A673 (cell line): ENCODE results near the gene RGS7. TPM values are rescaled to one million over a fixed set of nuclear protein-coding genes. Genes with fewer than 3 reads are reported as not detected.

ENCODE experiments used
- BruUV-seq: library from RNA; stranded (reverse); fragments of 400-500 nt; replicated peaks from 2 replicates; lab custom pipeline; 2021; lab: Mats Ljungman, UMichigan
- CTCF ChIA-PET: fragments of 300-600 bp; sonication (Branson Sonifier 250); formaldehyde crosslinking; loops from one replicate; lab custom pipeline; 2022; ENCODE audit warnings: antibody characterized with exemption; lab: Charles Lee
- POLR2A ChIA-PET: fragments of 300-600 bp; sonication (Branson Sonifier 250); formaldehyde crosslinking; loops from one replicate; lab custom pipeline; 2022; ENCODE audit warnings: antibody characterized with exemption; ENCODE audit not compliant: low non-redundant PET; lab: Charles Lee
- DNase-seq: peaks from one replicate; pipeline ENCODE4 v3.0.0-alpha.2; 2015; ENCODE audit warnings: low spot score
- H3K27ac ChIP-seq: fragments of 200-600 bp; sonication (generic); 2 replicates; pipeline ENCODE4 v1.5.1; 2016; ENCODE audit warnings: mixed run types, low read depth, mild to moderate bottlenecking, mixed read lengths, antibody characterized with exemption, low read length; ENCODE audit not compliant: poor library complexity, severe bottlenecking
- H3K27me3 ChIP-seq: fragments of 200-600 bp; sonication (generic); replicated peaks from 2 replicates; pipeline ENCODE4 v1.6.1; 2017; ENCODE audit warnings: mixed run types, low read depth, mild to moderate bottlenecking, mixed read lengths, antibody characterized with exemption, low read length; ENCODE audit not compliant: insufficient read depth, poor library complexity
- H3K36me3 ChIP-seq: fragments of 200-600 bp; sonication (generic); 2 replicates; pipeline ENCODE4 v1.6.1; 2016; ENCODE audit warnings: mixed run types, mild to moderate bottlenecking, mixed read lengths, antibody characterized with exemption, low read length; ENCODE audit not compliant: insufficient read depth, poor library complexity, severe bottlenecking
- H3K4me1 ChIP-seq: fragments of 200-600 bp; sonication (generic); 2 replicates; pipeline ENCODE4 v1.6.1; 2017; ENCODE audit warnings: mixed run types, mild to moderate bottlenecking, mixed read lengths, antibody characterized with exemption, low read length; ENCODE audit not compliant: insufficient read depth, poor library complexity, severe bottlenecking
- H3K4me3 ChIP-seq: fragments of 200-600 bp; sonication (generic); 2 replicates; pipeline ENCODE4 v1.5.1; 2016; ENCODE audit warnings: low read depth, mixed run types, mild to moderate bottlenecking, mixed read lengths, low read length; ENCODE audit not compliant: poor library complexity, severe bottlenecking
- H3K9me3 ChIP-seq: fragments of 200-600 bp; sonication (generic); 2 replicates; pipeline ENCODE4 v1.6.1; 2016; ENCODE audit warnings: mixed run types, low read depth, mild to moderate bottlenecking, mixed read lengths, antibody characterized with exemption, low read length; ENCODE audit not compliant: poor library complexity, severe bottlenecking
- CTCF ChIP-seq: fragments of 300-800, 200-600 bp; sonication (generic); conservative IDR thresholded peaks from 2 replicates; pipeline ENCODE4 v1.5.1; 2017; ENCODE audit warnings: low read depth, mild to moderate bottlenecking, antibody characterized with exemption, low read length, moderate library complexity, mixed read lengths
- EZH2 ChIP-seq: fragments of 200-600 bp; sonication (generic); IDR thresholded peaks from 2 replicates; pipeline ENCODE4 v1.6.1; 2017; ENCODE audit warnings: borderline replicate concordance, low read depth, mild to moderate bottlenecking, mixed read lengths, antibody characterized with exemption, low read length; ENCODE audit not compliant: poor library complexity, severe bottlenecking
- intact Hi-C: fragments of 100-400 bp; cut with micrococcal nuclease; formaldehyde crosslinking; loops from one replicate; pipeline ENCODE4 v1.10.0; 2022; ENCODE audit not compliant: unreplicated experiment
- total RNA-seq: library from RNA; stranded (reverse); gene quantifications from 2 replicates; pipeline ENCODE4 v1.2.3, GENCODE V29; 2021

Gene RGS7
- total RNA-seq, 1 experiment from 2014 or later, result not detected

DNA sequence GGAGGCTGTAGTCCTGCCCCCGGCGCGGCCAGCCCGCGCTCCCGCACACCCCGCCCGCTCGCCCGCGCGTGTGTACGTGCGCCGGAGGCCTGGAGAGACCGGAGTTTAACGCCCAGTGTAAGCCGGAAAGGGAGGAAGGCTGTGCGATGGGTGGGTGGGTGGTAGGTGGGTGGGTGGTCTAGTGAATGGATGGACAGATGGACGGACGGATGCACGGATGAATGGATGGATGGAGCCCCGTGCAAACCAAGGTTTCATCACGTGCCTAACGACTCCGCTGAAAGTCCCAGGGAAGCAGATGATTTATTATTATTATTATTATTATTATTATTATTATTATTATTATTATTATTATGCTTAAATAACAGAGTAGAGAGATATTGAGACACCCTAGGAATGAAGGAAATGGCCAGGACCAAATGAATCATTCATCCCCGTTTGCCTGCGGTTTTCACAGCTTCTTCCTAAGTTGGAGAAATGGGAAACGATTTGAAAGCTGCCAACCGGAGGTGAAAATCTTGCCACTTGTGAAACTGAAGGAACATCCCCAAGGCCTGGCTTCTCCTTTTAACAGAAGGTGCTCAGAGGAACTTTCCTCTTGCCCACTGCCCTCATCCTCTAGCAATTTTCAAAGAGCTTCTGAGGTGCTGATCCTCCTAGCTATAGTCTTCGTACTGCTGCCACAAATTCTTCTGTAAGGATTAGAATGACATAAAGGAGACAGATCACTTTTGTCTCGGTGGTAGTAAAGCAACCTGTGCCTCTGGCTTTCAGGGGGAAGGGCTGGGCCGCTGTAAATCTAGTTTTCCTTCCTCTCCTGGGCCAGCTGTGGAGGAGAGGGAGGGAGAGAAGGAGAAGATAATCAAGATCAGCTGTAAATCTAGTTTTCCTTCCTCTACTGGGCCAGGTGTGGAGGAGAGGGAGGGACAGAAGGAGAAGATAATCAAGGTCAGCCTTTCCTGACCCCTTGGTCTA is 648 bp upstream of the RGS7 start:
- H3K9me3 ChIP-seq, result no peaks in the 10 kb centered on the region
- BruUV-seq, result no TSS peak
- H3K36me3 ChIP-seq, result no peaks in the 10 kb centered on the region
- TF ChIP-seq CTCF (no peak), EZH2 (no peak)
- DNase-seq, result no peak
- H3K27me3 ChIP-seq, result peaks cover 55% of the 10 kb centered on the region
- CTCF ChIA-PET, result no interaction called here
- H3K4me3 ChIP-seq, result peak overlapping the region; percentile 24
- no peaks in the 10 kb centered on the region for H3K4me1 ChIP-seq
- no peak overlapping the region for H3K27ac ChIP-seq
- intact Hi-C loops, result no loop called here
- POLR2A ChIA-PET, result no interaction called here

- Histone ChIP-seq H3K36me3 (no peaks in the 10 kb centered on the region), H3K27ac (no peak overlapping the region), H3K4me3 (no peak overlapping the region), H3K9me3 (no peaks in the 10 kb centered on the region), H3K4me1 (no peaks in the 10 kb centered on the region), H3K27me3 (peaks cover 53% of the 10 kb centered on the region)
- no TSS peak for BruUV-seq
- DNase-seq, result no peak
- ChIA-PET POLR2A (no interaction called here), CTCF (no interaction called here)
- TF ChIP-seq CTCF (no peak), EZH2 (no peak)
- intact Hi-C loops, result no loop called here
These were observed 852 bp downstream of the RGS7 start for GRCh38 chr1:241356187-241356518.

- peaks cover 46% of the 10 kb centered on the region for H3K27me3 ChIP-seq
- H3K36me3 ChIP-seq, result no peaks in the 10 kb centered on the region
- ChIA-PET POLR2A (no interaction called here), CTCF (no interaction called here)
- no peak for DNase-seq
- TF ChIP-seq EZH2, result no peak
- TF ChIP-seq CTCF, result no peak
- no peak overlapping the region for H3K4me3 ChIP-seq
- no peaks in the 10 kb centered on the region for H3K9me3 ChIP-seq
- no peaks in the 10 kb centered on the region for H3K4me1 ChIP-seq
- H3K27ac ChIP-seq, result no peak overlapping the region
- intact Hi-C loops, result no loop called here
- no TSS peak for BruUV-seq
These were observed 1.5 kb downstream of the RGS7 start for GRCh38 chr1:241355311-241356010.
